HG02870 (cell line): ENCODE data around the gene SAA1.
"Not testable (repeated sequence)": the region's sequence is repeated elsewhere in the genome, so short reads cannot be mapped to it uniquely, and the experiment has no call there.

Experiments
- ATAC-seq: cut with Tn5 transposase; IDR thresholded peaks from one replicate; pipeline ENCODE4 v1.9.1; 2021; ENCODE audit warnings: mild to moderate bottlenecking, moderate library complexity; ENCODE audit not compliant: unreplicated experiment

SAA1 gene

GRCh38 chr11:18254781-18255361 lies 11.2 kb upstream of the SAA1 start:
- ATAC-seq = no peak

GRCh38 chr11:18259259-18259658 lies 6.8 kb upstream of the SAA1 start:
- no peak for ATAC-seq

GRCh38 chr11:18261721-18262120 lies 4.3 kb upstream of the SAA1 start:
- ATAC-seq = no peak

- not testable (repeated sequence) for ATAC-seq
Observed at GRCh38 chr11:18262681-18263350, 3.2 kb upstream of the SAA1 start.

GRCh38 chr11:18264035-18264434 lies 2.0 kb upstream of the SAA1 start:
- peak; percentile 45 for ATAC-seq

GRCh38 chr11:18264677-18265555 lies 1.1 kb upstream of the SAA1 start:
- ATAC-seq = no peak

- ATAC-seq = peak; percentile 38
Observed at GRCh38 chr11:18267335-18268133, 1.5 kb downstream of the SAA1 start.

- not testable (repeated sequence) for ATAC-seq
Observed at GRCh38 chr11:18269252-18269651, 3.2 kb downstream of the SAA1 start.

- ATAC-seq = no peak
Observed at GRCh38 chr11:18270102-18270501, 4.0 kb downstream of the SAA1 start.

GRCh38 chr11:18271206-18271605 lies 5.1 kb downstream of the SAA1 start:
- ATAC-seq = no peak

GRCh38 chr11:18277565-18278271 lies 11.7 kb downstream of the SAA1 start:
- no peak for ATAC-seq

GRCh38 chr11:18280438-18281045 lies 14.5 kb downstream of the SAA1 start:
- ATAC-seq = peak; percentile 90

- ATAC-seq = no peak
Observed at GRCh38 chr11:18282626-18283025, 16.6 kb downstream of the SAA1 start.

GRCh38 chr11:18285841-18286240 lies 19.8 kb downstream of the SAA1 start:
- ATAC-seq = no peak

GRCh38 chr11:18288911-18289310 lies 22.8 kb downstream of the SAA1 start:
- ATAC-seq = no peak

GRCh38 chr11:18294862-18295261 lies 28.8 kb downstream of the SAA1 start:
- peak; percentile 99 for ATAC-seq

GRCh38 chr11:18295316-18295715 lies 29.3 kb downstream of the SAA1 start:
- ATAC-seq = no peak

- no peak for ATAC-seq
Observed at GRCh38 chr11:18299721-18300120, 33.7 kb downstream of the SAA1 start.

- ATAC-seq = no peak
Observed at GRCh38 chr11:18304745-18305144, 38.7 kb downstream of the SAA1 start.
